Measurements from ENCODE around the gene GPR107. TPM values are rescaled to one million over a fixed set of nuclear protein-coding genes. Genes with fewer than 3 reads are reported as not detected.

The GPR107 gene
- total and polyA plus RNA-seq, 2 of the 8 experiments (the other 6 are each of a cell fraction or from before 2014, with no cell fraction given) = 19.3 to 30.7 TPM

GRCh38 chr9:130104491-130105193 lies 50.9 kb downstream of the GPR107 start:
- H2AFZ ChIP-seq (ENCODE audit: low read length) = no peak overlapping the region
- H3K4ac ChIP-seq (replicated peaks; ENCODE audit: insufficient read length, low read depth, low read length) = no peak overlapping the region
- H3K9me3 ChIP-seq (ENCODE audit: insufficient read depth in 2 of 2, low read depth in 1 of 2, low read length in 1 of 2) = no peaks in the 10 kb centered on the region
- H2BK15ac ChIP-seq (ENCODE audit: low read length) = no peak overlapping the region
- CTCF ChIA-PET (ENCODE audit: partially characterized antibody) = interaction anchor here (0.6 to 1.2 kb wide), 3 partner anchors 127 to 256 kb away, joined by 3 to 4 read pairs (median 3); no protein-coding TSS in a partner anchor
- H3K79me1 ChIP-seq (ENCODE audit: low read depth, low read length) = no peaks in the 10 kb centered on the region
- no peaks in the 10 kb centered on the region for H4K20me1 ChIP-seq (replicated peaks in 1 of 2; ENCODE audit: control insufficient read depth in 1 of 2, insufficient read depth in 2 of 2, low read length in 2 of 2)
- no peak overlapping the region for H3K23ac ChIP-seq (ENCODE audit: insufficient read length)
- no peak overlapping the region for H2BK12ac ChIP-seq (ENCODE audit: low read depth, low read length)
- H3K9ac ChIP-seq (replicated peaks in 1 of 4; ENCODE audit: extremely low read depth in 1 of 4, low read depth in 3 of 4, low read length in 3 of 4) = no peak overlapping the region
- no peak overlapping the region for H2BK5ac ChIP-seq (ENCODE audit: low read depth, low read length)
- H3K4me1 ChIP-seq (replicated peaks in 1 of 4; ENCODE audit: control insufficient read depth in 3 of 4, insufficient read depth in 4 of 4, low read length in 3 of 4) = no peaks in the 10 kb centered on the region
- H3K4me2 ChIP-seq (ENCODE audit: insufficient read depth in 1 of 2, low read depth in 2 of 2, low read length in 2 of 2) = no peak overlapping the region
- POLR2A ChIA-PET (ENCODE audit: partially characterized antibody) = no interaction called here
- H3K27ac ChIP-seq (ENCODE audit: low read depth, low read length) = no peak overlapping the region; the same call in 1 of the 2 replicates
- H4K5ac ChIP-seq (ENCODE audit: insufficient read length, low read depth, low read length) = no peak overlapping the region
- H3K27me3 ChIP-seq (replicated peaks in 1 of 4; ENCODE audit: control insufficient read depth in 3 of 4, extremely low read depth in 1 of 4, insufficient read depth in 3 of 4, low read length in 3 of 4) = no peaks in the 10 kb centered on the region
- no peak overlapping the region for H3K14ac ChIP-seq (ENCODE audit: insufficient read length)
- no peak overlapping the region for H4K8ac ChIP-seq (ENCODE audit: extremely low read depth, insufficient read depth, low read length)
- H2BK120ac ChIP-seq (replicated peaks; ENCODE audit: low read depth, low read length) = no peak overlapping the region
- WGBS, 2 experiments (ENCODE audit: extremely low coverage in 1 of 2, insufficient coverage in 1 of 2, insufficient read length in 1 of 2, insufficient replicate concordance in 2 of 2, low coverage in 1 of 2, low lambda C conversion rate in 2 of 2, missing lambda C conversion rate in 1 of 2) = 90% methylated on average over 4 of the region's 4 CpGs; no CpG with 5 or more reads in 1 of the 2 experiments
- H3K79me2 ChIP-seq (ENCODE audit: control insufficient read depth in 1 of 2, insufficient read depth in 2 of 2, low read length in 2 of 2) = no peaks in the 10 kb centered on the region
- H3K23me2 ChIP-seq (ENCODE audit: low read depth, low read length) = no peaks in the 10 kb centered on the region
- no peak overlapping the region for H4K91ac ChIP-seq (replicated peaks; ENCODE audit: insufficient read length, low read length)
- H3K36me3 ChIP-seq (ENCODE audit: control insufficient read depth in 2 of 4, insufficient read depth in 4 of 4, low read length in 3 of 4) = peaks cover 7 to 39% (median 18%) of the 10 kb centered on the region in 4 experiments; a peak in 6 of 8 replicates
- no peak overlapping the region for H2BK20ac ChIP-seq (ENCODE audit: low read length)
- FAIRE-seq = no peak
- no peak overlapping the region for H3K18ac ChIP-seq (ENCODE audit: extremely low read depth, low read length)
- no peak overlapping the region for H2AK5ac ChIP-seq (ENCODE audit: low read depth, low read length)
- H3K4me3 ChIP-seq (ENCODE audit: extremely low read depth in 1 of 4, insufficient read depth in 2 of 4, low read depth in 3 of 4, low read length in 4 of 4) = no peak overlapping the region
- no peak overlapping the region for H3K56ac ChIP-seq (replicated peaks; ENCODE audit: insufficient read length, low read depth, low read length)
- DNase-seq (ENCODE audit: low read depth in 1 of 2, low spot score in 2 of 2) = no peak
- no peak for TF ChIP-seq POLR2A (IDR thresholded peaks at IDR 0.05; ENCODE audit: control extremely low read depth in 1 of 2, low read depth in 2 of 2, low read length in 2 of 2)
- TF ChIP-seq TCF12 (IDR thresholded peaks at IDR 0.05; ENCODE audit: low read depth, low read length) = no peak
- TF ChIP-seq GABPA (IDR thresholded peaks at IDR 0.05; ENCODE audit: borderline replicate concordance, insufficient read depth, low read length) = no peak
- TF ChIP-seq ZNF274 (IDR thresholded peaks at IDR 0.05; ENCODE audit: borderline replicate concordance, extremely low read depth, low read length) = no peak
- no peak for TF ChIP-seq TAF1 (IDR thresholded peaks at IDR 0.05; ENCODE audit: low read depth, low read length)
- TF ChIP-seq TAF7 (optimal IDR thresholded peaks at IDR 0.05; ENCODE audit: borderline replicate concordance, low read depth, low read length) = no peak
- TF ChIP-seq RFX5 (IDR thresholded peaks at IDR 0.05; ENCODE audit: borderline replicate concordance, low read depth, low read length) = no peak
- no peak for TF ChIP-seq CBX5 (IDR thresholded peaks at IDR 0.05; ENCODE audit: low read depth, low read length)
- no peak for TF ChIP-seq BRCA1 (IDR thresholded peaks at IDR 0.05; ENCODE audit: low read depth, low read length)
- no peak for TF ChIP-seq RNF2 (IDR thresholded peaks at IDR 0.05; ENCODE audit: borderline replicate concordance, low read depth, low read length, missing control alignments, poor library complexity, severe bottlenecking)
- no peak for TF ChIP-seq CBX8 (IDR thresholded peaks at IDR 0.05; ENCODE audit: borderline replicate concordance, low read depth, low read length)
- TF ChIP-seq SIX5 (IDR thresholded peaks at IDR 0.05; ENCODE audit: low read depth, low read length) = no peak
- no peak for TF ChIP-seq CHD2 (IDR thresholded peaks at IDR 0.05; ENCODE audit: low read length)
- no peak for TF ChIP-seq RXRA (IDR thresholded peaks at IDR 0.05; ENCODE audit: insufficient read depth, low read depth, low read length)
